Measurements from ENCODE around the gene CX3CR1.
"Not testable (repeated sequence)": the region's sequence is repeated elsewhere in the genome, so short reads cannot be mapped to it uniquely, and the experiment has no call there.

CX3CR1 gene, protein sequence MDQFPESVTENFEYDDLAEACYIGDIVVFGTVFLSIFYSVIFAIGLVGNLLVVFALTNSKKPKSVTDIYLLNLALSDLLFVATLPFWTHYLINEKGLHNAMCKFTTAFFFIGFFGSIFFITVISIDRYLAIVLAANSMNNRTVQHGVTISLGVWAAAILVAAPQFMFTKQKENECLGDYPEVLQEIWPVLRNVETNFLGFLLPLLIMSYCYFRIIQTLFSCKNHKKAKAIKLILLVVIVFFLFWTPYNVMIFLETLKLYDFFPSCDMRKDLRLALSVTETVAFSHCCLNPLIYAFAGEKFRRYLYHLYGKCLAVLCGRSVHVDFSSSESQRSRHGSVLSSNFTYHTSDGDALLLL

DNA sequence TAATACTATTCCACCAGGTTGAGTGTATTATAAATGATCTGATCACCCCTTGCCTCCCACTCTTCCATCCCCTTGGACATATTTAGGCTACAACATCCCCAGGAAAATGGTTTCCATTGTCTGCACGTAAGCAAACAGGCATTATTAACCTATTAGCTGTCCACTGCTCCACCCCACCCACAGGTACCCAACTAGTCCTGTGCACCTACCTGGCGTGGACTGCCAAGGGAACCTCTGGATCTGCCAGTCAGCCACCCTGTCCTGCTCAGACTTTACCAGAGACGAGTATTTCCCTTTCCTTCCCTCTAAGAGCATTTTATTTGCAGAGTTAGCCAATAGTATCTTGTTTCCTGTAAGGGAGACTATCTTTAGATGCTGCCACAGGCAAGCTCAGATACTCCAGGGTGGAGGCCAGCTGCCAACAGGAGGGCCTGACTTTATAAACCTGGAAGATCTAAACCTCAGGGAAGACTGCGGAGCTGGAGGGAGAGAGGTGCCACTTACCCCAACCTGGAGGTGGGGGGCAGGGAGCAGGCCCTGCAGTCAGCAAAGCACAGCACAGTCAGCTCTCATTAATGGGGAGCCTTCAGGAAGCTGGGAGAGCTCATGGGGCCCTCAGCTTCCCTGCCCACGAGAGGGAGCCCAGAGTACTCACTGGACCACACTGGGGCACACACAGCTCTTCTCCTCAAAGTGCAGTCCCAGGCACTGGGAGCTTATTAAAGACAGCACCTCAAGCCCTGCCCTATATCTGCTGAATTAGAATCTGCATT is at the start of gene CX3CR1:
TSS of gene CX3CR1 (minus strand) at position 292 of the 773 bp plus-strand sequence. CDS start 13,527 bp downstream, outside the sequence.
- no peak for DNase-seq (ENCODE audit: low read depth)

DNA sequence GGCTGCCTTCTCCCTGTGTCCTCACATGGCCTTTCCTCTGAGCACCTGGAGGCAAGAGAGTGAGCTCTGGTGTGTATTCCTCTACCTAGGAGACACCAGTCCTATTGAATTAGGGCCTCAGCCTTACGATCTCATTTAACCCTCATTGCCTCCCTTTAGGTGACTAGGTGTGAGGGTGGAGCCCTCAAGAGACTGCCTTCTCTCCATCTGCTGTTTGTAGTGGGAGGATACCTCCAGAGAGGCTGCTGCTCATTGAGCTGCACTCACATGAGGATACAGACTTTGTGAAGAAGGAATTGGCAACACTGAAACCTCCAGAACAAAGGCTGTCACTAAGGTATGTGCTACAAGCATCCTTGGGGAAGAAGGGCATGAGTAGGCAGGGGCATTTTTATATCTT is 49.7 kb upstream of the CX3CR1 start, which contains the start of gene CCR8:
TSS of gene CCR8 (plus strand) at position 217 of the 400 bp plus-strand sequence. CDS start 2,623 bp downstream, outside the sequence.
- DNase-seq (ENCODE audit: low read depth), result no peak

DNA sequence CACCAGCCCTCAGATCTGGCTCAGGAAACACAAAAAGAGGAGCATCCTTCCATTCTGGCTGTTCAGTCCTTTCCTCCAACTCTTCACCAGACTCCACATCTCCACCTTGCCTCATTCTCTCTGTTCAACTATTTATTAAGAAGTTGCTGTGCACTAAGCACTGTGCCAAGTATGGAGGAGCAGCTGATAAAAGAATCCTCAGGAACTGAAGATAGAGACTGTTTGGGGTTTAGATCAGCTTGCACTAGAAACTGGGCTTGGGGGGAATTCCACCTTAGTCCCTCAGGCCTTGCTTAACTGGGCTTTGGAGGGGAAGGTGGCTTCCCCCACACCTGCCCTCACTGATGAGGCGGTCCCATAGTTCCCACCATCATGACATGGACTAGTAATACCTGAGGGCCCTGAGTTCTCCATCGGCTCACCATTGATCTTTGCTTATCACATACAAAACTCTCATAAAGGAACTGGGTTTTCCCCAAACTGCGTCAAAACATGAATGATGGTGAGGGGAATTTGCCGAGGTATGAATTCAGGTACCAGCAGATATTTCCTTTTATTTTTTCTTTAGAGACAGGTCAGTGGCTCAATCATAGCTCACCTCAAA is 48.0 kb upstream of the CX3CR1 start:
- DNase-seq (ENCODE audit: low read depth), result no peak

DNA sequence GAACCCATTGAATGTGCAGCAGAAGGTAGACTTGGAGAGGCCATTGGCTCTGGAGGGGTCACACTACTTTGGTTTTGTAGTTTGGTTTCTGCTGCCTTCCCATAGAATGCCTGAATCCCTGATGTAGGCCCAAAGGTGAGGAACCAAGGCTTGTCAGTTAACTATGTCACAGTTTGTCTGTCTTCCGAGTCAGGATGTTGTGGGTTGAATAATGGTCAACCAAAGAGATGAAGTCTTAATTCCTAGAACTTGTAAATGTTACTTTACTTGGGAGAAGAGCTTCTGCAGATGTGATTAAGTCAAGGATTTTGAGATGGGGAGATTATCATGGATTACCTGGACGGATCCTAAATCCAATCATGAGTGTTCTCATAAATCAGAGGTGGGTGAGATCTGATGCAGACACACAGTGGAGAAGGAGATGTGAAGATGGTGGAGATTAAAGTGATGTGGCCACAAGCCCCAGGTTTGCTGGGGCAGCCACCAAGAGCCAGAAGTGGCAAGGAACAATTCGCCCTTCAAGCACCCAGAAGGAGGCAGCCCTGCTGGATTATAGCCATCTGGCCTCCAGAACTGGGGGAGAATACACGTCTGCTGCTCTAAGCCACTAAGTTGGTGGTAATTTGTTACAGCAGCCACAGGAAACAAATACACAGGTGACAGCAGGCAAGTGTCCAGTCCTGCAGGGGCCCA is 47.4 kb upstream of the CX3CR1 start:
- no peak for DNase-seq (ENCODE audit: low read depth)

DNA sequence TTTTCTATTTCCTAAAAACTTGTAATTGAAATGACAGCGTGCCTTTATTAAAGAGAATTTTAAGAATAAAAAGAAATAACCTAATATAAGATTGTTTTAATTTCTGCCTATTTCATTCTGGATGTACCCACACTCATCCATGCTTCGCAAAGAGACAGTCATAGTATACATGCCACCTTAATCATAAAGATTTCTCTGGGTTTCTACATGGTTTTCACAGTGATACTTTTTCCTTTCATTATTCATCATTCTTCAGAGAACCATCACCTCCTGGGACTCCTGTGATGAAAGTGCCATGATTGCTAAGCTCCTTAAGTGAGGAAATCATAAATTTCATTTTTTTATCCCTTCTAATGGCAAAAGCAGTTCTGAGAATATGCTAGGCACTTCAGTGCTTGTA is 45.4 kb upstream of the CX3CR1 start:
- no peak for DNase-seq (ENCODE audit: low read depth)

DNA sequence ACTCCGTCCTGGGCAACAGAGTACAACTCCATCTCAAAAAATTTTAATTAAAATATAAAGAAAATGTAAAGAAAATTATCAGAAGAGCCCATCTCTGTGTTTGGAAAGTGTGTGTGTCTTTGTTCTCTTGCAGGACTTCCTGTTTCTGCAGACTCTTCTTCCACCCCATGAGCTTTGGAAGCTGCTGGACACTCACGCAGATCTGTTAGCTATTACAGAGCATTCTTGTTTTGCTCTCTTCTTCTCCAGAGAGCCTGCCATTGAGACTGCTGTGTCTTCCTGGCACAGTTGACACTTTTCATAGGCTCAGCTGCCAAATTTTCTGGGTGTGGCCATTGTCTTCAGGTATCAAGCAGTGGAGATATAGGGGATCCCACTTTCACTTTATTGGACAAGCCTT is 43.7 kb upstream of the CX3CR1 start:
- no peak for DNase-seq (ENCODE audit: low read depth)

DNA sequence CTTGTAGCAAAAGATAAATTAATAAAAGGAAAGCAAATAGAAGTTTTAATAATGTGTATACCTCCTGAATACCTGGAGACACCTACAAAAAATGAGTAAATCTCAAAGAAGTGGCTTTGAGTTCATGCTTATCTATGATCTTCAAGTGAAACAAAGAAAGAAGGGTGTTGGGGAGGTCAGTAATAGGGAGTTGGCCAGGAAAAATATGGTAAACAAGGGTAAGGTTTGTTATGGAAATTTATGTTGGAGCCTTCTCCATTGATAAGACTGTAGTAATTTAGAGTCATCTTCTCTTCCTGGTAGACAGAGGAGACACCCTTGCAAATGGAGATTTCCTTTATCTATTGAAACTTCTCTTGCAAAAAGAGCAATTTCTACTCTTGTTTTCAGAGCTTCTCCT is 43.1 kb upstream of the CX3CR1 start:
- DNase-seq (ENCODE audit: low read depth), result no peak

DNA sequence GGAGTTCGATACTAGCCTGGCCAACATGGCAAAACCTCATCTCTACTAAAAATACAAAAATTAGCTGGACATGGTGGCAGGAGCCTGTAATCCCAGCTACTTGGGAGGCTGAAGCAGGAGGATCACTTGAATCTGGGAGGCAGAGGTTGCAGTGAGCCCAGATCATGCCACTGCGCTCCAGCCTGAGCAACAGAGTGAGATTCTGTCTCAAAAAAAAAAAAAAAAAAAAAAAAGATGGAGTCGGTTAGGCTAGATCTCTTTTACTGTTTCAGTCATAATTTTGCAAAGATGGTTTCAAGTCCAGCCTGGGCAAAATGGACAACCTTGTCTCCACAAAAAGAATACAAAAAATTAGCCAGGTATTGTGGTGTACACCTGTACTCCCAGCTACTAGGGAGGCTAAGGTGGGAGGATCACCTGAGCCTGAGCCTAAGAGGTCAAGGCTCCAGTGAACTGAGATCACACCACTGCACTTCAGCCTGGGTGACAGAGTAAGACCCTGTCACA is 42.4 kb upstream of the CX3CR1 start:
- DNase-seq (ENCODE audit: low read depth), result not testable (repeated sequence)

DNA sequence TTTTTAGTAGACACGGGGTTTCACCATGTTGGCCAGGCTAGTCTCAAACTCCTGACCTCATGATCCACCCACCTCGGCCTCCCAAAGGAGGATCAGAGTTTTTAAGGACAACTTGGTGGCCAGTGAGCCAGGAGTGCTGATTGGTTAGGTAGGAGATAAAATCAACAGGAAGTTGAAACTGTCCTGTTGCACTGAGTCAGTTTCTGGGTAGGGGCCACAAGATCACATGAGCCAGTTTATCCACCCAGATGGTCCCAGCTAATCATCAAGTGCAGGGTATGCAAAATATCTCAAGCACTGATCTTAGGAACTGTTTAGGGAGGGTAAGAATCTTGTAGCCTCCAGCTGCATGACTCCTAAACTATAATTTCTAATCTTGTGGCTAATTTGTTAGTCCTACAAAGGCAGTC is 41.7 kb upstream of the CX3CR1 start:
- not testable (repeated sequence) for DNase-seq (ENCODE audit: low read depth)

DNA sequence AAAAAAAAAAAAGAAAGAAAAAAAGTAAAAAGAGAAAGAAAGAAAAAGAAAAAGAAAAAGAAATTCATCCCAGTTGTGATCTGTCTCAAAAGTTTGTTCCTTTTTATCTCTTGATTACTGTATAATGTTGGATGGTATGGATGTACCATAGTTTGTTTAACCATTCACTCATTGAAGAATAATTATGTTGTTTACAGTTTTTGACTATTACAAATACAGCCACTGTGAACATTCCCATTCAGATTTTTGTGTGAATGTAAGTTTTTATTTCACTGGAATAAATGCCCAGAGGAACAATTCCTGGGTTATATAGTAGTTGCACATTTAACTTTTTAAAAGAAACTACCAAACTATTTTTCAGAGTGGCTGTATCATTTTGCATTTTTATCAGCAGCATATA is 39.4 kb upstream of the CX3CR1 start:
- DNase-seq (ENCODE audit: low read depth), result no peak

DNA sequence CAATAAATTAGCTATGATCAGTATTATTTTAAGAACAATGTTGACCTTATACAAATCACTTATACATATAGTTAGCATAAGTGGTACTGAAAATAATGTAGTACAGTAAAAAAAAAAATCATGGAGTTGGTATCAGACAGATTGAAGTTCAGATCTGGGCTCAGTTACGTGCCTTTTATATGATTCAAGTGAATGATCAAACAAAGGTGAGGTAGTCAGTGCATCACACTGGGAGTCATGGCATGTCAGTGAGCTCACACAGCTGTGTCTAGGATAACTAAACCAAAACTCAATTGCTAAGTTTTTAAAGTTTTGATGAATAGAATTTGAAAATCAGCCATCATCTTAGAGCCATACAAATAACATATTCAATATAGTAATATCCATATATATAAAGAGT is 38.5 kb upstream of the CX3CR1 start:
- no peak for DNase-seq (ENCODE audit: low read depth)

DNA sequence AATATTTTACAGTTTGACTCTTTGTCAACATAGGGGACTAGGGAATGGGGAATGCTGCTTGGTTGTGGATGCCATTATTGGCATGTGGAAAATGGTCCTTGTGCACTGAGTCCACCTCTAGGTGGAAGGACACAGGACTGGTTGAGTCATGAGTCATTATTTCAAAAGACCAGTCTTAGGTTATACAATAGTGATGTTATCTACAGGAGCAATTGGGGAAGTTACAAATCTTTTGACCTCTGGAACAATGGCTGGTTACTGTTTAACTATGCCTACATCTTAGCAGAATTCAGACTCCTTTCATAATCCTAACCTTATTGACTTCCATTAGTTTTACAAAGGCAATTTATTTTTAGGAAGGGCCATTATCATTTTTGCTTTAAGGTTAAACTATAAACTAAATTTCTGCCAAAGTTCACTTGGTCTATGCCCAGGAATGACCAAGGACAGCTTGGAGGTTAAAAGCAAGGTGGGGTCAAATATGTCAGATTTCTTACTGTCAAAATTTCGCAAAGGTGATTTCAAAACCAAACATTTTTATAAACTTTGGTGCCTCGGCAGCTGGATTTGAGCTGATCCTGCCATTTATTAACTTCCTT is 37.8 kb upstream of the CX3CR1 start:
- DNase-seq (ENCODE audit: low read depth), result no peak

DNA sequence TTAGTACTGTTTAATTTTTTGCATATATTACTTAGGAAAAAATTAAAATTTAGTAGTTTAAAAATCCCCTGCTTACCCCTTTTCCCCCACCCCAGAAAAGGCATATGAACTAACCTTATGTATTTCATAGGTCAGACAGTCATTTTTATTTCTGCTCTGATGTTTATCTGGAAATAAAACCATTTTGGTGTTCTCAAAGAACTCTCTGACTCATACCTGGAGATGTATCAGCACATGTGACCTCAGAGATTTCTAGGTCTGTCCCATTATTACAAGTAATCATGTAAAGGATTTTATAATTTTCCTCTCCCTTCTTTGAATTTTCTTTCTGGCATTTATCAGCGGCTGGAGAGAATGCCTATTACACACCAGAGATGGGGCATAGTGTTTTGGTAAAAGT is 35.6 kb upstream of the CX3CR1 start:
- DNase-seq (ENCODE audit: low read depth), result no peak

DNA sequence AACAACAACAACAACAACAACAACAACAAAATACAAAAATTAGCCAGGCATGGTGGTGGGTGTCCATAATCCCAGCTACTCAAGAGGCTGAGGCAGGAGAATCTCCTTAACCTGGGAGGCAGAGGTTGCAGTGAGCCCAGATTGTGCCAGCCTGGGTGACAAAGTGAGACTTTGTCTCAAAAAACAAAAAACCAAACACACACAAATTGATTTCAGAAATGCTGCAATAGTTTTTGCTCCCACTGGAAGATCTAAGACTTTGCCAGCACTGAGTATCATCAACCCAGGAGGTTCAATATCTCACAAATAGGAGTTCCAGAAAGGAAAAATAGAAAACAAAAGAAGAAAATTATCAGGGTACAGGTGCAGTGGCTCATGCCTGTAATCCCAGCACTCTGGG is 33.5 kb upstream of the CX3CR1 start:
- DNase-seq (ENCODE audit: low read depth), result no peak

DNA sequence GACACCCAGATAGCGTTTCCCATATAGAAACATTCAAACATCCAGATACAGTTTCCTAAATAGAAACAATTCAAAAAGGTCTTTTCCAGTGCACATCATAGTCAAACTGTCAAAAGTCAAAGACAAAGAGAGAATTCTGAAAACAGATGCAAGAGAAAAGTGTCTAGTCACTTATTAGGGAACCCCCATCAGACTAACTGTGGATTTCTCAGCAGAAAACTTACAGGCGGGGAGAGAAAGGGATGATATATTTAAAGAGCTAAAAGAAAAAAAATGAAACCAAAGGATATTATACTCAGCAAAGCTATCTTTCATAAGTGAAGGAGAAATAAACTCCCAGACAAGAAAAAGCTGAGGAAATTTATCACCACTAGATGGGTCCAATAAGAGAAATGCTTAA is 22.3 kb upstream of the CX3CR1 start:
- no peak for DNase-seq (ENCODE audit: low read depth)

DNA sequence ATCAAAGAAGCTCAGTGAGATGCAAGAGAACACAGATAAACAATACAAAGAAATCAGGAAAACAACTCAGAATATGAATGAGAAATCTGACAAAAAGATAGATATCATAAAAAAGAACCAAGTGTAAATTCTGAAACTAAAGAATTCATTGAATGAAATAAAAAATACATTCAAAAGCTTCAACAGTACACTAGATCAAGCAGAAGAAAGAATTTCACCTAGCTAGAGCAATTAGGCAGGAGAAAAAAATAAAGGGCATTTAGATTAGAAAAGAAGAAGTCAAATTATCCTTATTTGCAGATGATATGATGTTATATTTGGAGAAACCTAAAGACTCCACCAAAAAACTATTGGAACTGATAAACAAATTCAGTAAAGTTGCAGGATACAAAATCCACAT is 19.4 kb upstream of the CX3CR1 start:
- DNase-seq (ENCODE audit: low read depth), result no peak

DNA sequence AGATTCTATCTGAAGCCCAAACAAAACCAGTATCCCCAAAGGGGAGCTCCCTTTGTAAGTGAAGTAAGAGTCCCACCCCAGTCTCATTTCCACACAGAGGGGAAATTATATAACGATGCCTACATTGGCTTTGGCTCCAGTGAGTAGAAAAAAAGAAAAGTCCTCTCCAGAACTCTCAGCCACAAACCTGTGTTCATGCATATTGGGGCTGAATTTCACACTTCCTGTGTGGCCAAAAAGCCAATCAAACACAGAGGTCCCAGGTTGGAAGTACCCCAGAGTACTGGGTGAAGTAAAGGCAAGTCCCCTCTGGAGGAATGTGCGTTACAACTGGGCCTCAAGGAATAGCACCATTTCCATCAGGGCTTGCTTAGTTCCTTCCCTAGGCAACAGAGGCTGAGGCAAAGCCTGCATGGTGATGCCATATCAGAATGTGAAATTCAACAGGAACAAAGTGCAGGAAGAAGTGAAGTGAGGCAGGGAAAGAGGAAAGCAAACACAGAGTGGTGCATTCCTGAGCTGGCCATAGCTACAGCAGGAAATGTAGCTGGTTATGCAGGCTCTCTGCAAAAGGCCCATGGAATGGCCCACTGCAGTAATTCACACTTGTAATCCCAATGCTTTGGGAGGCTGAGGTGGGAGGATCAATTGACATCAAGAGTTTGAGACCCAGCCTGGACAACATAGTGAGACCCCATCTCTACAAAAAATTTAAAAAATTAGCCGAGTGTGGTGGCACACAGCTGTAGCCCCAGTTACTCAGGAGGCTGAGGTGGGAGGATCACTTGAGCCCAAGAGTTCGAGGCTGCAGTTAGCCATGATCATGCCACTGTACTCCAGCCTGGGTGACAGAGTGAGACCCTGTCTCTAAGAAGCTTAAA is 16.6 kb upstream of the CX3CR1 start:
- no peak for DNase-seq (ENCODE audit: low read depth)

DNA sequence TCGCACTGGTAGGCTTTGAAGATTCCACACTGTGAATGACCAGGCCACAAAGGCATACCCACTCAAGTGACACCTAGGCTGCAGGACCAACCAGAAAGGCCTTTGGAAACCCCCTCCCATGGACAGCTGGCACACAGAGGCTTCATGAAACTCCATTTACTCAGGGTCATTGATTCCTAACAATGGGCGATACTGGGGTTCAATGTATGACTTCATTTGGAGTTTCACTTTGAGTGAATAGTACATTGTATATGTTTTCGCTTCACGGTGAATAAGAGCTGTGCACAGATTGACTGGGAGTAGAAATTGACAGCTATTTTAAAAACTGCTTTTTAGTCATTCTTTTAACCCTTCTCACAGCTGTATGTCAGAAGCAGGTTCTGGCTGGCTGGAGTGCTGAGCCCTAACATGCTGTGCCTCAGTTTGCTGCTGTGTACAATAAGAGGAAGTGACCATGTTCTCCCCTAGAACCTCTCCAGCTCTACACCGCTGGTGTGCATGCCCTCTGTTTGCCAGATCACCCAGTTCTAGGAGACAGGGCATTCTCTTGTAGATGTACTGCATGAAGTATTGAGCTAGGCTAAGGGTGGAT is 15.4 kb upstream of the CX3CR1 start:
- DNase-seq (ENCODE audit: low read depth), result no peak

DNA sequence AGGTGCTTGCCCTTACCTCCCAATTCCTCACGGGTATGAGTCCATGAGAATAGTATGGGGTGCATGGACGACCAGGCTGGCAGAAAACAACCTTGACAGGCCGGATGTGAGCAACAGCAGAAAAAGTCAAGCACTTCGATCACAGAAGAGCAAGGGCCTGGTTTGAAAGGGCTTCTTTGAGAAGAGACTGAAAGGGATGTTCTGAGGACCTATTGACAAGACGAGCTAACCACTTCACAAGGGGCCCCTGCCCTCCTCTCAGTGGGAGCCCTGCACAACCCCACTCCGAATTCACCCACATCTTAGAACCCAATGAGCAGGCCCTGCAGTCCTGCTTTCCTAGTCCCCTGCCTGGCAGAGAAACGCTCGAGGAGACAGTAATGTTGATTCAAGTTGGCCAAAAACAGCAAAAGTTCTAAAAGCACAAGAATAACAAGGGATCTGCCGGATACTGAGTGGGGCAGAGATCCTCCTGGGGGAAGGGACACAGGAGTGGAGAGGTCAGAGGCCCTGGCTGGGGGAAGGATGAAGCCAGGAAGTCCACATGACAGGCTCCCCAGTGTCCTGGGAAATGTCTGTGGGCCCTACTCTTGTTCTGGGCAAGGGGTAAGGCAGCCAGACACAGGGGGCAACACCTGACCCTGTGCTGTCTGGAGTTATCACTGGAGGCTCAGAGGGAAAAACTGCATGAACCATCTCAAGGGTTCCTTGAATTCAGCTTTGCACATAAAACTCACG is 14.8 kb upstream of the CX3CR1 start:
- no peak for DNase-seq (ENCODE audit: low read depth)

DNA sequence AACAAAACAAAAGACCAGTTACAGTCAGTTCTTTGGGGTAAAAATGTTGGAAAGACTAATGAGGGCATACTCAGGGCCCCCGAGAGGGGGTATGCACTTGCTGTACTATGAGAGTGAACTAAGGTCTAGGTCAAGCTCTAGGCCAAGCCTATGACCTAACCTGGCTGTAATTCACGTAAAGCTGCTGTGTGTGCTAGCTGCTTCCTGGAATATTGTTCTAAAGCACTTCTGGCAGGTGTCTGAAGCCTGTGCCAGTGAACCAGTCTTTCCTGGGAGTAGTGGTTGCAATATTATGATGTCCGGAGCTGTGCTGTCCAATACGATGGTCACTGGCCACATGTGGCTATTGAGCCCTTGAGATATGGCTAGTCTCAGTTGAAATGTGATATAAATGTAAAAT is 13.1 kb upstream of the CX3CR1 start:
- DNase-seq (ENCODE audit: low read depth), result no peak
